IMR-90 (cell line): ENCODE data around the gene TCF3.

Experiments
- BHLHE40 ChIP-seq: fragments of 150-350 bp; IDR thresholded peaks from 2 replicates; pipeline ENCODE4 v1.6.1; 2016; ENCODE audit warnings: mild to moderate bottlenecking, low read depth, low read length
- CTCF ChIP-seq: conservative IDR thresholded peaks from 2 replicates; pipeline ENCODE4 v1.5.1; 2012; ENCODE audit warnings: mild to moderate bottlenecking, low read depth, low read length, improper control_type of control experiment
- POLR2A ChIP-seq: IDR thresholded peaks from 2 replicates; pipeline ENCODE4 v1.6.1; 2012; ENCODE audit warnings: mild to moderate bottlenecking, low read depth, low read length
- SMC3 ChIP-seq: fragments of 150-350 bp; IDR thresholded peaks from 2 replicates; pipeline ENCODE4 v1.6.1; 2016; ENCODE audit warnings: low read depth, mild to moderate bottlenecking, antibody characterized with exemption, low read length, moderate library complexity

- TF ChIP-seq CTCF, result no peak
- no peak for TF ChIP-seq SMC3
- TF ChIP-seq POLR2A, result no peak
- no peak for TF ChIP-seq BHLHE40
These were observed 30.8 kb downstream of the TCF3 start for GRCh38 chr19:1621574-1621973.
